ENCODE data around the gene PTPN4.

PTPN4 gene

GRCh38 chr2:120029672-120030640 lies 270.2 kb downstream of the PTPN4 start:
- no peak for DNase-seq

- DNase-seq: no peak
Observed at GRCh38 chr2:120032297-120032696, 272.6 kb downstream of the PTPN4 start.

Measured in activated CD4-positive, alpha-beta T cell treated with anti-CD3 and anti-CD28 coated beads, Interleukin-2, amount 50 U/mL, for 1 hour (primary cell).